PFSK-1 (cell line): ENCODE results near the gene MX2.

Experiments used
- POLR2AphosphoS5 ChIP-seq: IDR thresholded peaks from 2 replicates; pipeline ENCODE4 v1.6.1; 2012; ENCODE audit warnings: low read depth, mild to moderate bottlenecking, control low read depth, low read length, moderate library complexity
- SIN3A ChIP-seq: IDR thresholded peaks from 2 replicates; pipeline ENCODE4 v1.6.1; 2012; ENCODE audit warnings: mild to moderate bottlenecking, low read length, moderate library complexity, borderline replicate concordance; ENCODE audit not compliant: insufficient read depth

GRCh38 chr21:41453198-41453597, 91.4 kb downstream of the MX2 start:
- no peak for TF ChIP-seq POLR2AphosphoS5
- no peak for TF ChIP-seq SIN3A
